WTC11 (cell line): ENCODE data around the gene ZNF423. TPM values are rescaled to one million over a fixed set of nuclear protein-coding genes. Genes with fewer than 3 reads are reported as not detected.

Experiments
- ATAC-seq: fragments of 200-7000 bp; cut with Tn5 transposase; 2 replicates; pipeline ENCODE4 v1.10.0; 2021; ENCODE audit warnings: mild to moderate bottlenecking, moderate library complexity
- CTCF ChIA-PET: fragments of 300-600 bp; sonication (Branson Sonifier 250); formaldehyde crosslinking; loops from one replicate; lab custom pipeline; 2021; ENCODE audit warnings: antibody characterized with exemption; lab: Charles Lee
- POLR2A ChIA-PET: fragments of 350-600 bp; sonication (Branson Sonifier 250); formaldehyde crosslinking; loops from one replicate; lab custom pipeline; 2021; ENCODE audit warnings: antibody characterized with exemption; lab: Charles Lee
- DNase-seq: peaks from one replicate; pipeline ENCODE4 v3.0.0; 2021; ENCODE audit warnings: low spot score
- H3K27ac Mint-ChIP-seq: 2 replicates; pipeline ENCODE4 v1.8.0; 2021; ENCODE audit warnings: mixed read lengths
- H3K27me3 Mint-ChIP-seq: 2 replicates; pipeline ENCODE4 v1.8.0; 2021; ENCODE audit warnings: low read depth, mild to moderate bottlenecking, moderate library complexity, mixed read lengths
- H3K36me3 Mint-ChIP-seq: 2 replicates; pipeline ENCODE4 v1.8.0; 2021; ENCODE audit warnings: mixed read lengths
- H3K4me1 Mint-ChIP-seq: 2 replicates; pipeline ENCODE4 v1.8.0; 2022; ENCODE audit warnings: mixed read lengths
- H3K4me3 Mint-ChIP-seq: 2 replicates; pipeline ENCODE4 v1.8.0; 2021; ENCODE audit warnings: mild to moderate bottlenecking, moderate library complexity, mixed read lengths
- H3K9me3 Mint-ChIP-seq: 2 replicates; pipeline ENCODE4 v1.8.0; 2021; ENCODE audit warnings: mixed read lengths
- AFF4 ChIP-seq: sonication (generic); formaldehyde crosslinking; IDR thresholded peaks from 2 replicates; pipeline ENCODE4 v1.8.1; 2023; ENCODE audit warnings: mild to moderate bottlenecking, missing genetic modification reagents, borderline replicate concordance
- ARID4B ChIP-seq: sonication (generic); formaldehyde crosslinking; IDR thresholded peaks from 2 replicates; pipeline ENCODE4 v1.8.0; 2023; ENCODE audit warnings: missing genetic modification reagents, mild to moderate bottlenecking, borderline replicate concordance
- ATF1 ChIP-seq: sonication (generic); formaldehyde crosslinking; IDR thresholded peaks from 2 replicates; pipeline ENCODE4 v1.8.1; 2023; ENCODE audit warnings: mild to moderate bottlenecking, moderate library complexity, missing genetic modification reagents
- CREM ChIP-seq: sonication (generic); formaldehyde crosslinking; IDR thresholded peaks from 2 replicates; pipeline ENCODE4 v1.8.1; 2022; ENCODE audit warnings: mild to moderate bottlenecking, missing genetic modification reagents, moderate library complexity
- E2F5 ChIP-seq: sonication (generic); formaldehyde crosslinking; IDR thresholded peaks from 2 replicates; pipeline ENCODE4 v1.8.1; 2022; ENCODE audit warnings: mild to moderate bottlenecking, moderate library complexity, missing genetic modification reagents
- MYBL2 ChIP-seq: sonication (generic); formaldehyde crosslinking; IDR thresholded peaks from 2 replicates; pipeline ENCODE4 v1.8.1; 2023; ENCODE audit warnings: mild to moderate bottlenecking, moderate library complexity, missing genetic modification reagents
- NFATC4 ChIP-seq: fragments of 250-450 bp; sonication (Bioruptor Pico); IDR thresholded peaks from 2 replicates; pipeline ENCODE4 v1.9.0; 2021; ENCODE audit warnings: mild to moderate bottlenecking
- PRRX2 ChIP-seq: fragments of 250-450 bp; sonication (Bioruptor Pico); IDR thresholded peaks from 2 replicates; pipeline ENCODE4 v1.8.0; 2021; ENCODE audit warnings: mild to moderate bottlenecking
- SMAD4 ChIP-seq: sonication (generic); formaldehyde crosslinking; IDR thresholded peaks from 2 replicates; pipeline ENCODE4 v1.8.0; 2022; ENCODE audit warnings: mild to moderate bottlenecking, missing genetic modification reagents
- TEAD4 ChIP-seq: sonication (generic); formaldehyde crosslinking; IDR thresholded peaks from 2 replicates; pipeline ENCODE4 v1.8.0; 2022; ENCODE audit warnings: mild to moderate bottlenecking, missing genetic modification reagents
- total RNA-seq: library from RNA; stranded (reverse); gene quantifications from 3 replicates; pipeline ENCODE4 v1.2.3, GENCODE V29; 2021
- TF ChIP-seq, protein P1 (sequence below): sonication (generic); formaldehyde crosslinking; IDR thresholded peaks from 2 replicates; pipeline ENCODE4 v1.8.1; 2022; ENCODE audit warnings: missing genetic modification reagents, borderline replicate concordance
- TF ChIP-seq, protein P2 (sequence below): sonication (generic); formaldehyde crosslinking; IDR thresholded peaks from 2 replicates; pipeline ENCODE4 v1.8.1; 2023; ENCODE audit warnings: mild to moderate bottlenecking, missing genetic modification reagents
- TF ChIP-seq, protein P3 (sequence below): sonication (generic); formaldehyde crosslinking; IDR thresholded peaks from 2 replicates; pipeline ENCODE4 v1.8.1; 2022; ENCODE audit warnings: mild to moderate bottlenecking, missing genetic modification reagents, moderate library complexity, borderline replicate concordance
- TF ChIP-seq, protein P4 (sequence below): sonication (generic); formaldehyde crosslinking; IDR thresholded peaks from 2 replicates; pipeline ENCODE4 v1.8.1; 2022; ENCODE audit warnings: low read depth, mild to moderate bottlenecking, moderate library complexity, missing genetic modification reagents, borderline replicate concordance
- TF ChIP-seq, protein P5 (sequence below): sonication (generic); formaldehyde crosslinking; IDR thresholded peaks from 2 replicates; pipeline ENCODE4 v1.8.1; 2023; ENCODE audit warnings: mild to moderate bottlenecking, missing genetic modification reagents

Gene ZNF423
- total RNA-seq, 1 experiment from 2014 or later = 38.8 TPM

DNA sequence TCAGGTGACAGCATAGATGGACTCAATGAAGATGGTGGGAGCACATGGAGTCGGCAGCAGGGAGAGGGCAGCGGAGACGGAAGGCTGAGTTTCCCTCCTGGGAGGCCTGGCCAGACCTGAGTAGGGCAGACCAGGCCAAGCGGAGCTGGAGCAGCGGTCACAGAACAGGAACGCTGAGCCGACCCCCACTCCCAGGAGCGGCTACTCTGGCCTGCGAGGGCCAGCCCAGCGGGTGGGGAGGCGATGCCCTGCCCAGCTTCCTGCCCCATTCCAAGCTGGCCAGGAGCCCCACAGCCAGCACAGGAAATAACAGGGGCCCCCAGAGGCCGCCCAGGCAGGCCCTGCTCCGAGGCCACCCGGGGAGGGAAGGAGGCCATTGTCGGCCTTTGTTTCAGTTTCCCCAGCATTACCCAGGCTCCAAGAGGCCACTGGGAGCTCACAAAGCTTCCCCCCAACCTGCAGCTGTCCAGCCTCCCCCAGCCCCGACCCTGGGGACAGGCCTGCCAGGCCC is 79.8 kb downstream of the ZNF423 start (continued):
- TF ChIP-seq, protein P1, sequence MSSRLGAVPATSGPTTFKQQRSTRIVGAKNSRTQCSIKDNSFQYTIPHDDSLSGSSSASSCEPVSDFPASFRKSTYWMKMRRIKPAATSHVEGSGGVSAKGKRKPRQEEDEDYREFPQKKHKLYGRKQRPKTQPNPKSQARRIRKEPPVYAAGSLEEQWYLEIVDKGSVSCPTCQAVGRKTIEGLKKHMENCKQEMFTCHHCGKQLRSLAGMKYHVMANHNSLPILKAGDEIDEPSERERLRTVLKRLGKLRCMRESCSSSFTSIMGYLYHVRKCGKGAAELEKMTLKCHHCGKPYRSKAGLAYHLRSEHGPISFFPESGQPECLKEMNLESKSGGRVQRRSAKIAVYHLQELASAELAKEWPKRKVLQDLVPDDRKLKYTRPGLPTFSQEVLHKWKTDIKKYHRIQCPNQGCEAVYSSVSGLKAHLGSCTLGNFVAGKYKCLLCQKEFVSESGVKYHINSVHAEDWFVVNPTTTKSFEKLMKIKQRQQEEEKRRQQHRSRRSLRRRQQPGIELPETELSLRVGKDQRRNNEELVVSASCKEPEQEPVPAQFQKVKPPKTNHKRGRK (CRISPR knock-in tag) = no peak
- TF ChIP-seq ATF1 (CRISPR knock-in tag) (no peak), TEAD4 (CRISPR knock-in tag) (no peak), AFF4 (no peak)

DNA sequence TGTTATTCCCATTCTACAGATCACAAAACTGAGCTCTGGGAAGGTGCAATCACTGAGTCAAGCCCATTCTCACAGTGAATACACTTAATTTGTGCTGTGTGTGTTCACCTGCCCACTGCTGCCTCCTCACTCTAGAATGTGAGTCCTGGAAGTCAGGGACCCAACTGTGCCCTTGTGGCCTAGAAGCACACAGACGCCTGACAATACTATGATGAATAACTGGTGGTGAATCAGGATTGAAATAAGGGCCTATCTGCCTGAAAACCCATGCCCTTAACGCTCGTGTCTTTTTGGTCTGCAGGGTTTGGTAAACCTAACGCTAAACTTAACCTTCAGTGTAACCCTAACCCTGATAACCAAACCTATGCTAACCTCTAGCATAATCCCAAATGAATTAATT is 80.3 kb downstream of the ZNF423 start:
- H3K4me3 Mint-ChIP-seq = peak overlapping the region; percentile 11; the same call in 1 of the 2 replicates
- no peak for DNase-seq
- peak overlapping the region; percentile 83 for H3K27ac Mint-ChIP-seq
- 0 out of 2 replicates have a peak, but pooled peaks have one; percentile 4 for TF ChIP-seq MYBL2 (CRISPR knock-in tag)
- no peak for TF ChIP-seq PRRX2
- TF ChIP-seq, all 79 proteins: peak for 1
- ATAC-seq = no peak
- ChIA-PET CTCF (interaction anchor here (0.6 to 3.2 kb wide), 6 partner anchors 13 to 182 kb away, joined by 3 to 14 read pairs (median 6); partner anchors contain the start of gene ZNF423), POLR2A (no interaction called here)
- no peaks in the 10 kb centered on the region for H3K36me3 Mint-ChIP-seq
- peaks cover 47% of the 10 kb centered on the region for H3K4me1 Mint-ChIP-seq
- no peaks in the 10 kb centered on the region for H3K27me3 Mint-ChIP-seq
- H3K9me3 Mint-ChIP-seq = no peaks in the 10 kb centered on the region

DNA sequence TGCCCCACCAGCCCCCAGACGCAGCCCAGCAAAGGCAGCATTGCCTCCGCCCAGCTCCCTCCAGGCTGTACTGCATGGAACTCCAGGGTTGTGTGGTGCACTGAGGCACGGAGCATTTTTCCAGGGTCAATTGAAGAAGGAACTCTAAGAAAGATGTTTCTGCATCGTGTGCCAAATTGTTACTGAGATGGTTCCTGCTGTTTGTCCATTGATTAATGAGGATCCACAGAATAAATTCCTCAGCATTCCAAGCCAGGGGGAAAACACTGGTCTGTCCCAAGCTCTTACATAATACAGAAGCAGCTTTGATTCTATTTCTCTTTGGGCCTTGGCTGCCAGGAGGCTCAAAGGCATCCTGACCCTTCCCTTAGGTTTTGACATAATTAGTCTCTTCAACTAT is 80.9 kb downstream of the ZNF423 start:
- ChIA-PET POLR2A (no interaction called here), CTCF (interaction anchor here (1.6 to 3.2 kb wide), 4 partner anchors 12 to 102 kb away, joined by 4 to 14 read pairs (median 8); partner anchors contain the start of gene ZNF423)
- TF ChIP-seq, protein P2, sequence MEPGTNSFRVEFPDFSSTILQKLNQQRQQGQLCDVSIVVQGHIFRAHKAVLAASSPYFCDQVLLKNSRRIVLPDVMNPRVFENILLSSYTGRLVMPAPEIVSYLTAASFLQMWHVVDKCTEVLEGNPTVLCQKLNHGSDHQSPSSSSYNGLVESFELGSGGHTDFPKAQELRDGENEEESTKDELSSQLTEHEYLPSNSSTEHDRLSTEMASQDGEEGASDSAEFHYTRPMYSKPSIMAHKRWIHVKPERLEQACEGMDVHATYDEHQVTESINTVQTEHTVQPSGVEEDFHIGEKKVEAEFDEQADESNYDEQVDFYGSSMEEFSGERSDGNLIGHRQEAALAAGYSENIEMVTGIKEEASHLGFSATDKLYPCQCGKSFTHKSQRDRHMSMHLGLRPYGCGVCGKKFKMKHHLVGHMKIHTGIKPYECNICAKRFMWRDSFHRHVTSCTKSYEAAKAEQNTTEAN (CRISPR knock-in tag) = no peak
- TF ChIP-seq NFATC4 (no peak), CREM (CRISPR knock-in tag) (no peak), E2F5 (no peak), ARID4B (no peak), TEAD4 (CRISPR knock-in tag) (no peak), SMAD4 (CRISPR knock-in tag) (no peak)
- TF ChIP-seq, protein P3, sequence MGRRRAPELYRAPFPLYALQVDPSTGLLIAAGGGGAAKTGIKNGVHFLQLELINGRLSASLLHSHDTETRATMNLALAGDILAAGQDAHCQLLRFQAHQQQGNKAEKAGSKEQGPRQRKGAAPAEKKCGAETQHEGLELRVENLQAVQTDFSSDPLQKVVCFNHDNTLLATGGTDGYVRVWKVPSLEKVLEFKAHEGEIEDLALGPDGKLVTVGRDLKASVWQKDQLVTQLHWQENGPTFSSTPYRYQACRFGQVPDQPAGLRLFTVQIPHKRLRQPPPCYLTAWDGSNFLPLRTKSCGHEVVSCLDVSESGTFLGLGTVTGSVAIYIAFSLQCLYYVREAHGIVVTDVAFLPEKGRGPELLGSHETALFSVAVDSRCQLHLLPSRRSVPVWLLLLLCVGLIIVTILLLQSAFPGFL (CRISPR knock-in tag) = no peak
- TF ChIP-seq, protein P4, sequence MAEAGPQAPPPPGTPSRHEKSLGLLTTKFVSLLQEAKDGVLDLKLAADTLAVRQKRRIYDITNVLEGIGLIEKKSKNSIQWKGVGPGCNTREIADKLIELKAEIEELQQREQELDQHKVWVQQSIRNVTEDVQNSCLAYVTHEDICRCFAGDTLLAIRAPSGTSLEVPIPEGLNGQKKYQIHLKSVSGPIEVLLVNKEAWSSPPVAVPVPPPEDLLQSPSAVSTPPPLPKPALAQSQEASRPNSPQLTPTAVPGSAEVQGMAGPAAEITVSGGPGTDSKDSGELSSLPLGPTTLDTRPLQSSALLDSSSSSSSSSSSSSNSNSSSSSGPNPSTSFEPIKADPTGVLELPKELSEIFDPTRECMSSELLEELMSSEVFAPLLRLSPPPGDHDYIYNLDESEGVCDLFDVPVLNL = no peak
- TF ChIP-seq, protein P5, sequence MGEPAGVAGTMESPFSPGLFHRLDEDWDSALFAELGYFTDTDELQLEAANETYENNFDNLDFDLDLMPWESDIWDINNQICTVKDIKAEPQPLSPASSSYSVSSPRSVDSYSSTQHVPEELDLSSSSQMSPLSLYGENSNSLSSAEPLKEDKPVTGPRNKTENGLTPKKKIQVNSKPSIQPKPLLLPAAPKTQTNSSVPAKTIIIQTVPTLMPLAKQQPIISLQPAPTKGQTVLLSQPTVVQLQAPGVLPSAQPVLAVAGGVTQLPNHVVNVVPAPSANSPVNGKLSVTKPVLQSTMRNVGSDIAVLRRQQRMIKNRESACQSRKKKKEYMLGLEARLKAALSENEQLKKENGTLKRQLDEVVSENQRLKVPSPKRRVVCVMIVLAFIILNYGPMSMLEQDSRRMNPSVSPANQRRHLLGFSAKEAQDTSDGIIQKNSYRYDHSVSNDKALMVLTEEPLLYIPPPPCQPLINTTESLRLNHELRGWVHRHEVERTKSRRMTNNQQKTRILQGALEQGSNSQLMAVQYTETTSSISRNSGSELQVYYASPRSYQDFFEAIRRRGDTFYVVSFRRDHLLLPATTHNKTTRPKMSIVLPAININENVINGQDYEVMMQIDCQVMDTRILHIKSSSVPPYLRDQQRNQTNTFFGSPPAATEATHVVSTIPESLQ (CRISPR knock-in tag) = no peak

More for the DNA sequence above, 80.9 kb downstream of the ZNF423 start:
- DNase-seq = no peak
- no peaks in the 10 kb centered on the region for H3K36me3 Mint-ChIP-seq
- no peak overlapping the region for H3K4me3 Mint-ChIP-seq
- ATAC-seq = no peak
- peaks cover 52% of the 10 kb centered on the region for H3K4me1 Mint-ChIP-seq
- no peaks in the 10 kb centered on the region for H3K27me3 Mint-ChIP-seq
- peak overlapping the region; percentile 83 for H3K27ac Mint-ChIP-seq
- no peaks in the 10 kb centered on the region for H3K9me3 Mint-ChIP-seq
